SK-N-SH treated with all-trans-retinoic acid at 6 μM for 48 hours (cell line): ENCODE measurements around the gene ZBTB16.

Experiments used
- ATAC-seq: fragments of 200-7000 bp; cut with Tn5 transposase; 3 replicates; pipeline ENCODE4 v1.9.1; 2020; ENCODE audit warnings: mild to moderate bottlenecking, moderate library complexity
- ARNTL ChIP-seq: fragments of 450-650 bp; formaldehyde crosslinking; IDR thresholded peaks from 2 replicates; pipeline ENCODE4 v1.5.0; 2020; ENCODE audit warnings: low read depth, mild to moderate bottlenecking, moderate library complexity, borderline replicate concordance
- BACH2 ChIP-seq: fragments of 250-450 bp; sonication (Bioruptor Pico); IDR thresholded peaks from 2 replicates; pipeline ENCODE4 v1.9.0; 2021; ENCODE audit warnings: mild to moderate bottlenecking, borderline replicate concordance
- CSDC2 ChIP-seq: fragments of 250-450 bp; sonication (Bioruptor Pico); IDR thresholded peaks from 2 replicates; pipeline ENCODE4 v1.5.0; 2020; ENCODE audit warnings: mild to moderate bottlenecking, moderate library complexity
- ESRRG ChIP-seq: fragments of 250-450 bp; sonication (Bioruptor Pico); IDR thresholded peaks from 2 replicates; pipeline ENCODE4 v1.6.1; 2021; ENCODE audit warnings: mild to moderate bottlenecking
- GLIS3 ChIP-seq: fragments of 250-450 bp; sonication (Bioruptor Pico); IDR thresholded peaks from 2 replicates; pipeline ENCODE4 v1.5.0; 2020; ENCODE audit warnings: mild to moderate bottlenecking, moderate library complexity
- ISL1 ChIP-seq: fragments of 250-450 bp; sonication (Bioruptor Pico); IDR thresholded peaks from 2 replicates; pipeline ENCODE4 v2.1.2; 2022; ENCODE audit warnings: mild to moderate bottlenecking, moderate library complexity
- OSR1 ChIP-seq: fragments of 250-450 bp; sonication (Bioruptor Pico); IDR thresholded peaks from 2 replicates; pipeline ENCODE4 v1.8.0; 2022; ENCODE audit warnings: moderate library complexity, mild to moderate bottlenecking, inconsistent platforms
- PPARA ChIP-seq: fragments of 250-450 bp; sonication (Bioruptor Pico); IDR thresholded peaks from 2 replicates; pipeline ENCODE4 v1.5.0; 2020; ENCODE audit warnings: mild to moderate bottlenecking, borderline replicate concordance
- RARB ChIP-seq: fragments of 250-450 bp; sonication (Bioruptor Pico); IDR thresholded peaks from 2 replicates; pipeline ENCODE4 v1.8.0; 2021; ENCODE audit warnings: mild to moderate bottlenecking, moderate library complexity
- SNAI2 ChIP-seq: fragments of 250-450 bp; sonication (Bioruptor Pico); IDR thresholded peaks from 2 replicates; pipeline ENCODE4 v1.5.0; 2020; ENCODE audit warnings: mild to moderate bottlenecking, moderate library complexity
- TCF4 ChIP-seq: fragments of 250-450 bp; sonication (Bioruptor Pico); IDR thresholded peaks from 2 replicates; pipeline ENCODE4 v1.8.0; 2021; ENCODE audit warnings: mild to moderate bottlenecking, moderate library complexity, borderline replicate concordance
- TOX ChIP-seq: fragments of 250-450 bp; sonication (Bioruptor Pico); IDR thresholded peaks from 2 replicates; pipeline ENCODE4 v1.8.0; 2021; ENCODE audit warnings: mild to moderate bottlenecking, moderate library complexity, borderline replicate concordance
- ZC3H10 ChIP-seq: fragments of 250-450 bp; sonication (Bioruptor Pico); IDR thresholded peaks from 2 replicates; pipeline ENCODE4 v1.5.1; 2021; ENCODE audit warnings: mild to moderate bottlenecking, moderate library complexity
- ZFP3 ChIP-seq: fragments of 250-450 bp; sonication (Bioruptor Pico); IDR thresholded peaks from 2 replicates; pipeline ENCODE4 v1.5.0; 2020; ENCODE audit warnings: mild to moderate bottlenecking, moderate library complexity
- ZFP30 ChIP-seq: fragments of 450-650 bp; formaldehyde crosslinking; IDR thresholded peaks from 2 replicates; pipeline ENCODE4 v1.5.0; 2022; ENCODE audit warnings: mild to moderate bottlenecking, moderate library complexity
- ZNF565 ChIP-seq: fragments of 450-650 bp; formaldehyde crosslinking; conservative IDR thresholded peaks from 2 replicates; pipeline ENCODE4 v1.5.0; 2020; ENCODE audit warnings: low read depth, mild to moderate bottlenecking, moderate library complexity
- ZNF70 ChIP-seq: fragments of 450-650 bp; formaldehyde crosslinking; IDR thresholded peaks from 2 replicates; pipeline ENCODE4 v1.5.0; 2020; ENCODE audit warnings: mild to moderate bottlenecking, moderate library complexity
- ZNF8 ChIP-seq: fragments of 450-650 bp; formaldehyde crosslinking; IDR thresholded peaks from 2 replicates; pipeline ENCODE4 v1.5.0; 2020; ENCODE audit warnings: mild to moderate bottlenecking, moderate library complexity
- TF ChIP-seq, protein P1 (sequence below): fragments of 250-450 bp; sonication (Bioruptor Pico); IDR thresholded peaks from 2 replicates; pipeline ENCODE4 v1.8.0; 2020; ENCODE audit warnings: mild to moderate bottlenecking, moderate library complexity, borderline replicate concordance
- TF ChIP-seq, protein P2 (sequence below): fragments of 250-450 bp; sonication (Bioruptor Pico); IDR thresholded peaks from 2 replicates; pipeline ENCODE4 v1.5.1; 2020; ENCODE audit warnings: low read depth, mild to moderate bottlenecking, moderate library complexity
- TF ChIP-seq, protein P3 (sequence below): fragments of 250-450 bp; sonication (Bioruptor Pico); IDR thresholded peaks from 2 replicates; pipeline ENCODE4 v1.5.0; 2020; ENCODE audit warnings: mild to moderate bottlenecking, moderate library complexity
- TF ChIP-seq, protein P4 (sequence below): fragments of 250-450 bp; sonication (Bioruptor Pico); IDR thresholded peaks from 2 replicates; pipeline ENCODE4 v1.5.1; 2021; ENCODE audit warnings: mild to moderate bottlenecking, moderate library complexity
- TF ChIP-seq, protein P5 (sequence below): fragments of 250-450 bp; sonication (Bioruptor Pico); IDR thresholded peaks from 2 replicates; pipeline ENCODE4 v1.8.0; 2021; ENCODE audit warnings: low read depth, mild to moderate bottlenecking, moderate library complexity, borderline replicate concordance

Gene ZBTB16

DNA sequence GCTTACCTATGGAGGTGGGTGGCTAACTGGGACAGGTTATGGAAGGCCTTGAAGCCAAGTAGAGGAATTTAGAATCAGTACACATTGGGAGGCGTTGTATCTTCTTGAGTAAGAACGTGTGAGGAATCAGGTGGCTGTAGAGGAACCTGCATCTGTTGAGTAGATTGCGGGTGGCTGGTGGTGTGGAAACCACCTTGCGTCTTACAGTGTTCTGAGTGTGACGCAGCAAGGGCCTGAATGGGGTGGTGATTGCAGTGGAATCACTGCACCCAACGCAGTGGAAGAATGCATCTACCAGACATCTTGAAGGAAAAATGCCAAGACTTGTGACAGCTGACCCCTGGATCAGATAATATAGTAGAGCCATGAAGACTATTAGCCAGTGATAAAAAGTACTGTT, 125.9 kb downstream of the ZBTB16 start:
- no peak for ATAC-seq
- TF ChIP-seq TCF4 (CRISPR knock-in tag) (no peak), BACH2 (CRISPR knock-in tag) (no peak), RARB (no peak), PPARA (CRISPR knock-in tag) (no peak), ZNF70 (CRISPR knock-in tag) (no peak), GLIS3 (CRISPR knock-in tag) (no peak), ZFP30 (CRISPR knock-in tag) (no peak), ZC3H10 (CRISPR knock-in tag) (no peak), CSDC2 (CRISPR knock-in tag) (no peak), ARNTL (CRISPR knock-in tag) (no peak), TOX (no peak), ZNF8 (CRISPR knock-in tag) (no peak), ZNF565 (CRISPR knock-in tag) (no peak), OSR1 (CRISPR knock-in tag) (no peak), ISL1 (CRISPR knock-in tag) (no peak), ESRRG (no peak)
- TF ChIP-seq, protein P1, sequence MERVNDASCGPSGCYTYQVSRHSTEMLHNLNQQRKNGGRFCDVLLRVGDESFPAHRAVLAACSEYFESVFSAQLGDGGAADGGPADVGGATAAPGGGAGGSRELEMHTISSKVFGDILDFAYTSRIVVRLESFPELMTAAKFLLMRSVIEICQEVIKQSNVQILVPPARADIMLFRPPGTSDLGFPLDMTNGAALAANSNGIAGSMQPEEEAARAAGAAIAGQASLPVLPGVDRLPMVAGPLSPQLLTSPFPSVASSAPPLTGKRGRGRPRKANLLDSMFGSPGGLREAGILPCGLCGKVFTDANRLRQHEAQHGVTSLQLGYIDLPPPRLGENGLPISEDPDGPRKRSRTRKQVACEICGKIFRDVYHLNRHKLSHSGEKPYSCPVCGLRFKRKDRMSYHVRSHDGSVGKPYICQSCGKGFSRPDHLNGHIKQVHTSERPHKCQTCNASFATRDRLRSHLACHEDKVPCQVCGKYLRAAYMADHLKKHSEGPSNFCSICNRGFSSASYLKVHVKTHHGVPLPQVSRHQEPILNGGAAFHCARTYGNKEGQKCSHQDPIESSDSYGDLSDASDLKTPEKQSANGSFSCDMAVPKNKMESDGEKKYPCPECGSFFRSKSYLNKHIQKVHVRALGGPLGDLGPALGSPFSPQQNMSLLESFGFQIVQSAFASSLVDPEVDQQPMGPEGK (CRISPR knock-in tag), result no peak
- TF ChIP-seq, protein P2, sequence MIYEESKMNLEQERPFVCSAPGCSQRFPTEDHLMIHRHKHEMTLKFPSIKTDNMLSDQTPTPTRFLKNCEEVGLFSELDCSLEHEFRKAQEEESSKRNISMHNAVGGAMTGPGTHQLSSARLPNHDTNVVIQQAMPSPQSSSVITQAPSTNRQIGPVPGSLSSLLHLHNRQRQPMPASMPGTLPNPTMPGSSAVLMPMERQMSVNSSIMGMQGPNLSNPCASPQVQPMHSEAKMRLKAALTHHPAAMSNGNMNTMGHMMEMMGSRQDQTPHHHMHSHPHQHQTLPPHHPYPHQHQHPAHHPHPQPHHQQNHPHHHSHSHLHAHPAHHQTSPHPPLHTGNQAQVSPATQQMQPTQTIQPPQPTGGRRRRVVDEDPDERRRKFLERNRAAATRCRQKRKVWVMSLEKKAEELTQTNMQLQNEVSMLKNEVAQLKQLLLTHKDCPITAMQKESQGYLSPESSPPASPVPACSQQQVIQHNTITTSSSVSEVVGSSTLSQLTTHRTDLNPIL (CRISPR knock-in tag), result no peak
- TF ChIP-seq, protein P3, sequence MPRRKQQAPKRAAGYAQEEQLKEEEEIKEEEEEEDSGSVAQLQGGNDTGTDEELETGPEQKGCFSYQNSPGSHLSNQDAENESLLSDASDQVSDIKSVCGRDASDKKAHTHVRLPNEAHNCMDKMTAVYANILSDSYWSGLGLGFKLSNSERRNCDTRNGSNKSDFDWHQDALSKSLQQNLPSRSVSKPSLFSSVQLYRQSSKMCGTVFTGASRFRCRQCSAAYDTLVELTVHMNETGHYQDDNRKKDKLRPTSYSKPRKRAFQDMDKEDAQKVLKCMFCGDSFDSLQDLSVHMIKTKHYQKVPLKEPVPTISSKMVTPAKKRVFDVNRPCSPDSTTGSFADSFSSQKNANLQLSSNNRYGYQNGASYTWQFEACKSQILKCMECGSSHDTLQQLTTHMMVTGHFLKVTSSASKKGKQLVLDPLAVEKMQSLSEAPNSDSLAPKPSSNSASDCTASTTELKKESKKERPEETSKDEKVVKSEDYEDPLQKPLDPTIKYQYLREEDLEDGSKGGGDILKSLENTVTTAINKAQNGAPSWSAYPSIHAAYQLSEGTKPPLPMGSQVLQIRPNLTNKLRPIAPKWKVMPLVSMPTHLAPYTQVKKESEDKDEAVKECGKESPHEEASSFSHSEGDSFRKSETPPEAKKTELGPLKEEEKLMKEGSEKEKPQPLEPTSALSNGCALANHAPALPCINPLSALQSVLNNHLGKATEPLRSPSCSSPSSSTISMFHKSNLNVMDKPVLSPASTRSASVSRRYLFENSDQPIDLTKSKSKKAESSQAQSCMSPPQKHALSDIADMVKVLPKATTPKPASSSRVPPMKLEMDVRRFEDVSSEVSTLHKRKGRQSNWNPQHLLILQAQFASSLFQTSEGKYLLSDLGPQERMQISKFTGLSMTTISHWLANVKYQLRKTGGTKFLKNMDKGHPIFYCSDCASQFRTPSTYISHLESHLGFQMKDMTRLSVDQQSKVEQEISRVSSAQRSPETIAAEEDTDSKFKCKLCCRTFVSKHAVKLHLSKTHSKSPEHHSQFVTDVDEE (CRISPR knock-in tag), result no peak

DNA sequence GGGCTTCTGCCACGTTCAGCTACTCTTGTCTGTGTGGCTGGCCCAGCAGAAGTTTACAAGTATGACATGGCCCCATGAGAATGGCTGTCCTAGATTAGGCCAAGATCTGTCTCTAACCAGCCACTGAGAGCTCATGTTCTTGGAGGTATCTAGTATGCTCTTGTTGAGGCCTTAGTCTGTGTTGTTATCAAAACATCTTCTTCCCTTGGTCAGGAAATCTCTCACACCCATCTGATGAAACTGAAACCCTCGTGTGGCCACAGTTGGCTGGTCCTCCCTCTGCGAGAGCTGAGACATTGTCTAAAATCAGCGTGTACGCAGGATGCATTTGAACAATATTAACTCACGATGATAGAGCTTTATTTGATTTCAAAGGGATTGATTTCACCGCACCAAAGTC, 127.7 kb downstream of the ZBTB16 start:
- TF ChIP-seq SNAI2 (CRISPR knock-in tag), result no peak
- TF ChIP-seq, protein P4, sequence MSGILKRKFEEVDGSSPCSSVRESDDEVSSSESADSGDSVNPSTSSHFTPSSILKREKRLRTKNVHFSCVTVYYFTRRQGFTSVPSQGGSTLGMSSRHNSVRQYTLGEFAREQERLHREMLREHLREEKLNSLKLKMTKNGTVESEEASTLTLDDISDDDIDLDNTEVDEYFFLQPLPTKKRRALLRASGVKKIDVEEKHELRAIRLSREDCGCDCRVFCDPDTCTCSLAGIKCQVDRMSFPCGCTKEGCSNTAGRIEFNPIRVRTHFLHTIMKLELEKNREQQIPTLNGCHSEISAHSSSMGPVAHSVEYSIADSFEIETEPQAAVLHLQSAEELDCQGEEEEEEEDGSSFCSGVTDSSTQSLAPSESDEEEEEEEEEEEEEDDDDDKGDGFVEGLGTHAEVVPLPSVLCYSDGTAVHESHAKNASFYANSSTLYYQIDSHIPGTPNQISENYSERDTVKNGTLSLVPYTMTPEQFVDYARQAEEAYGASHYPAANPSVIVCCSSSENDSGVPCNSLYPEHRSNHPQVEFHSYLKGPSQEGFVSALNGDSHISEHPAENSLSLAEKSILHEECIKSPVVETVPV (CRISPR knock-in tag), result no peak
- no peak for TF ChIP-seq ISL1 (CRISPR knock-in tag)
- no peak for TF ChIP-seq TCF4 (CRISPR knock-in tag)
- no peak for TF ChIP-seq ZFP3 (CRISPR knock-in tag)
- TF ChIP-seq, protein P3 (CRISPR knock-in tag), result no peak
- TF ChIP-seq PPARA (CRISPR knock-in tag), result no peak
- no peak for TF ChIP-seq GLIS3 (CRISPR knock-in tag)
- TF ChIP-seq BACH2 (CRISPR knock-in tag), result no peak
- TF ChIP-seq, protein P5, sequence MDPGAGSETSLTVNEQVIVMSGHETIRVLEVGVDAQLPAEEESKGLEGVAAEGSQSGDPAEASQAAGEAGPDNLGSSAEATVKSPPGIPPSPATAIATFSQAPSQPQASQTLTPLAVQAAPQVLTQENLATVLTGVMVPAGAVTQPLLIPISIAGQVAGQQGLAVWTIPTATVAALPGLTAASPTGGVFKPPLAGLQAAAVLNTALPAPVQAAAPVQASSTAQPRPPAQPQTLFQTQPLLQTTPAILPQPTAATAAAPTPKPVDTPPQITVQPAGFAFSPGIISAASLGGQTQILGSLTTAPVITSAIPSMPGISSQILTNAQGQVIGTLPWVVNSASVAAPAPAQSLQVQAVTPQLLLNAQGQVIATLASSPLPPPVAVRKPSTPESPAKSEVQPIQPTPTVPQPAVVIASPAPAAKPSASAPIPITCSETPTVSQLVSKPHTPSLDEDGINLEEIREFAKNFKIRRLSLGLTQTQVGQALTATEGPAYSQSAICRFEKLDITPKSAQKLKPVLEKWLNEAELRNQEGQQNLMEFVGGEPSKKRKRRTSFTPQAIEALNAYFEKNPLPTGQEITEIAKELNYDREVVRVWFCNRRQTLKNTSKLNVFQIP (CRISPR knock-in tag), result no peak
- TF ChIP-seq ZNF70 (CRISPR knock-in tag), result no peak
- TF ChIP-seq, all 23 proteins: peak for 0
- ATAC-seq, result no peak
